SK-N-MC (cell line): ENCODE results near the gene CNTLN.

Source experiments
- DNase-seq: peaks from one replicate; pipeline ENCODE4 v3.0.0-alpha.2; 2011; ENCODE audit warnings: low read depth, low spot score
- H3K27ac ChIP-seq: fragments of 200-600 bp; sonication (generic); 2 replicates; pipeline ENCODE4 v1.5.1; 2016; ENCODE audit warnings: mixed run types
- H3K36me3 ChIP-seq: fragments of 200-600 bp; sonication (generic); 2 replicates; pipeline ENCODE4 v1.6.1; 2017; ENCODE audit warnings: antibody characterized with exemption, low read length, mixed read lengths; ENCODE audit not compliant: insufficient read depth
- H3K4me3 ChIP-seq: fragments of 200-600 bp; sonication (generic); 2 replicates; pipeline ENCODE4 v1.5.1; 2016
- H3K9ac ChIP-seq: fragments of 200-600 bp; sonication (generic); 2 replicates; pipeline ENCODE4 v1.8.0; 2017; ENCODE audit warnings: mixed run types, mixed read lengths; ENCODE audit not compliant: insufficient read length
- H3K9me3 ChIP-seq: fragments of 200-600 bp; sonication (generic); 2 replicates; pipeline ENCODE4 v1.6.1; 2017; ENCODE audit warnings: low read depth, mild to moderate bottlenecking, antibody characterized with exemption, low read length, moderate library complexity, mixed read lengths
- EZH2 ChIP-seq: fragments of 200-600 bp; sonication (generic); IDR thresholded peaks from one replicate; pipeline ENCODE4 v1.6.1; 2017; ENCODE audit warnings: antibody characterized with exemption
- FOXP2 ChIP-seq: optimal IDR thresholded peaks from 2 replicates; pipeline ENCODE3; 2011; ENCODE audit warnings: mild to moderate bottlenecking, moderate library complexity; ENCODE audit not compliant: insufficient read depth; ENCODE audit errors: extremely low read length, control extremely low read depth
- POLR2AphosphoS5 ChIP-seq: IDR thresholded peaks from 2 replicates; pipeline ENCODE4 v1.6.1; 2012; ENCODE audit warnings: mild to moderate bottlenecking, low read depth, low read length, borderline replicate concordance

CNTLN gene

GRCh38 chr9:17398350-17398749 is 263.5 kb downstream of the CNTLN start:
- Histone ChIP-seq H3K9me3 (no peaks in the 10 kb centered on the region), H3K4me3 (no peak overlapping the region), H3K27ac (peak overlapping the region; percentile 22; the same call in 1 of the 2 replicates), H3K36me3 (peaks cover 6% of the 10 kb centered on the region), H3K9ac (no peak overlapping the region)
- TF ChIP-seq FOXP2 (no peak), POLR2AphosphoS5 (no peak), EZH2 (no peak)
- DNase-seq, result no peak

GRCh38 chr9:17401858-17402257 is 267.0 kb downstream of the CNTLN start:
- H3K9me3 ChIP-seq, result no peaks in the 10 kb centered on the region
- no peak for TF ChIP-seq POLR2AphosphoS5
- TF ChIP-seq FOXP2, result no peak
- no peak for TF ChIP-seq EZH2

GRCh38 chr9:17402309-17402708 is 267.5 kb downstream of the CNTLN start:
- Histone ChIP-seq H3K36me3 (no peaks in the 10 kb centered on the region; the same call in 1 of the 2 replicates), H3K9ac (no peak overlapping the region), H3K4me3 (no peak overlapping the region), H3K9me3 (no peaks in the 10 kb centered on the region), H3K27ac (no peak overlapping the region)
- TF ChIP-seq FOXP2 (no peak), POLR2AphosphoS5 (no peak), EZH2 (no peak)
- DNase-seq, result peak; percentile 45

More at GRCh38 chr9:17401858-17402257, 267.0 kb downstream of the CNTLN start:
- H3K36me3 ChIP-seq, result no peaks in the 10 kb centered on the region; the same call in 1 of the 2 replicates
- H3K27ac ChIP-seq, result no peak overlapping the region
- DNase-seq, result no peak
- H3K9ac ChIP-seq, result no peak overlapping the region
- no peak overlapping the region for H3K4me3 ChIP-seq

- no peaks in the 10 kb centered on the region; the same call in 1 of the 2 replicates for H3K36me3 ChIP-seq
- TF ChIP-seq EZH2 (no peak), POLR2AphosphoS5 (no peak), FOXP2 (no peak)
- H3K9me3 ChIP-seq, result no peaks in the 10 kb centered on the region
- no peak overlapping the region for H3K4me3 ChIP-seq
- no peak overlapping the region for H3K27ac ChIP-seq
- DNase-seq, result no peak
- no peak overlapping the region for H3K9ac ChIP-seq
These were observed 268.7 kb downstream of the CNTLN start for GRCh38 chr9:17403539-17403938.

GRCh38 chr9:17414986-17415385 is 280.1 kb downstream of the CNTLN start:
- peak; percentile 40 for DNase-seq
- TF ChIP-seq FOXP2 (no peak), EZH2 (no peak), POLR2AphosphoS5 (peak; percentile 22; the same call in 1 of the 2 replicates)
- H3K36me3 ChIP-seq, result peaks cover 17% of the 10 kb centered on the region; the same call in 1 of the 2 replicates
- no peaks in the 10 kb centered on the region for H3K9me3 ChIP-seq
- H3K9ac ChIP-seq, result no peak overlapping the region
- H3K27ac ChIP-seq, result peak overlapping the region; percentile 67
- no peak overlapping the region for H3K4me3 ChIP-seq

- no peak for DNase-seq
- TF ChIP-seq FOXP2, result no peak
- TF ChIP-seq POLR2AphosphoS5, result no peak
- no peak for TF ChIP-seq EZH2
- Histone ChIP-seq H3K36me3 (no peaks in the 10 kb centered on the region), H3K4me3 (no peak overlapping the region), H3K27ac (no peak overlapping the region), H3K9me3 (no peaks in the 10 kb centered on the region), H3K9ac (no peak overlapping the region)
These were observed 288.3 kb downstream of the CNTLN start for GRCh38 chr9:17422994-17423680.

- TF ChIP-seq POLR2AphosphoS5, result no peak
- TF ChIP-seq EZH2, result no peak
- TF ChIP-seq FOXP2, result no peak
- no peaks in the 10 kb centered on the region for H3K9me3 ChIP-seq
These were observed 288.8 kb downstream of the CNTLN start for GRCh38 chr9:17423681-17424011.

GRCh38 chr9:17425384-17425783 is 290.5 kb downstream of the CNTLN start:
- H3K36me3 ChIP-seq, result peaks cover 2% of the 10 kb centered on the region
- no peak for TF ChIP-seq EZH2
- TF ChIP-seq POLR2AphosphoS5, result no peak
- no peak for TF ChIP-seq FOXP2
- no peak for DNase-seq
- no peak overlapping the region for H3K9ac ChIP-seq
- H3K9me3 ChIP-seq, result no peaks in the 10 kb centered on the region
- no peak overlapping the region for H3K27ac ChIP-seq
- no peak overlapping the region for H3K4me3 ChIP-seq

More at GRCh38 chr9:17423681-17424011, 288.8 kb downstream of the CNTLN start:
- no peak overlapping the region for H3K9ac ChIP-seq
- H3K4me3 ChIP-seq, result no peak overlapping the region
- no peaks in the 10 kb centered on the region for H3K36me3 ChIP-seq
- no peak overlapping the region for H3K27ac ChIP-seq
- no peak for DNase-seq

- TF ChIP-seq POLR2AphosphoS5, result no peak
- TF ChIP-seq EZH2, result no peak
- no peak for TF ChIP-seq FOXP2
- H3K4me3 ChIP-seq, result no peak overlapping the region
- no peak for DNase-seq
- peaks cover 9% of the 10 kb centered on the region for H3K36me3 ChIP-seq
- no peak overlapping the region for H3K9ac ChIP-seq
- H3K9me3 ChIP-seq, result peaks cover 3% of the 10 kb centered on the region; the same call in 1 of the 2 replicates
- no peak overlapping the region for H3K27ac ChIP-seq
These were observed 298.7 kb downstream of the CNTLN start for GRCh38 chr9:17433526-17433925.
